Cerebellar nuclear complex (tissue), 1 donor: ENCODE measurements around the gene CD209.

Experiments used
- DNase-seq, 2 experiments: peaks; one replicate each; lab custom pipeline; 2025; lab: John Stamatoyannopoulos, UW

Gene CD209

DNA sequence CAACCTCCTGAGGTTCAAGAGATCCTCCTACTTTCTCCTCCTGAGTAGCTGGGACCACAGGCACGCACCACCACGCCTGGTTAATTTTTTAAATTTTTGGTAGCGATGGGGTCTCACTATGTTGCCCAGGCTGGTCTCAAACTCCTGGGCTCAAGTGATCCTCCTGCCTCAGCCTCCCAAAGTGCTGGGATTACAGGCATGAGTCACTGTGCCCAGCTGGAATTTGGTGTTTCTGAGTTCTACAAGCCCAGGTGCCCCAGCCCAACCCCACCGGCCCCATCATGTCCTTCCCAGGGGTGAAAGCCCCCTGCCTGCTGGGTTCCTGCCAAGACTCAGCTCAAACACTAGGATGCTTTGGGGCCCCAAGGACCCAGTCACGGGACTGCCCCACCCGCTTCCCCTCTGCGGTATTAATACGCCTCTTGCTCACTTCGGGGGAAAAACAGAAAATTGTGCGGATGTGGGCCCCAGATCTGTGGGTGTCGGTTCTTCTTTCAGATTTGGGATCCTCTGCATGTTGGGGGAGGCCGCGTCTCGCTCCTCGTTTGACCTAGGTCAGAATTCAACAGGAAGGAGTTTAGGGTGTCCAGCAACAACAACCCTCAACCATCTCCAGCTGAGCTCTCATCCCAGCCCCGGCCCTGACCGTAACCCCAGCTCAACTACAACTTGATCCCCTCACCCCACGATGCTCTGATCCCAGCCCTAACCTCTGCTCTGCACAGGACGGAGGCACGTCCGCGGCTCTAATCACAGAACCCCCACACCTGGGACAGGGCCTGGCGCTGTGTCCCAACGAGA lies 41.7 kb downstream of the CD209 start:
- no peak for DNase-seq

GRCh38 chr19:7704280-7705060 lies 42.9 kb downstream of the CD209 start:
- no peak for DNase-seq

GRCh38 chr19:7703332-7703731 lies 44.0 kb downstream of the CD209 start:
- no peak for DNase-seq

DNA sequence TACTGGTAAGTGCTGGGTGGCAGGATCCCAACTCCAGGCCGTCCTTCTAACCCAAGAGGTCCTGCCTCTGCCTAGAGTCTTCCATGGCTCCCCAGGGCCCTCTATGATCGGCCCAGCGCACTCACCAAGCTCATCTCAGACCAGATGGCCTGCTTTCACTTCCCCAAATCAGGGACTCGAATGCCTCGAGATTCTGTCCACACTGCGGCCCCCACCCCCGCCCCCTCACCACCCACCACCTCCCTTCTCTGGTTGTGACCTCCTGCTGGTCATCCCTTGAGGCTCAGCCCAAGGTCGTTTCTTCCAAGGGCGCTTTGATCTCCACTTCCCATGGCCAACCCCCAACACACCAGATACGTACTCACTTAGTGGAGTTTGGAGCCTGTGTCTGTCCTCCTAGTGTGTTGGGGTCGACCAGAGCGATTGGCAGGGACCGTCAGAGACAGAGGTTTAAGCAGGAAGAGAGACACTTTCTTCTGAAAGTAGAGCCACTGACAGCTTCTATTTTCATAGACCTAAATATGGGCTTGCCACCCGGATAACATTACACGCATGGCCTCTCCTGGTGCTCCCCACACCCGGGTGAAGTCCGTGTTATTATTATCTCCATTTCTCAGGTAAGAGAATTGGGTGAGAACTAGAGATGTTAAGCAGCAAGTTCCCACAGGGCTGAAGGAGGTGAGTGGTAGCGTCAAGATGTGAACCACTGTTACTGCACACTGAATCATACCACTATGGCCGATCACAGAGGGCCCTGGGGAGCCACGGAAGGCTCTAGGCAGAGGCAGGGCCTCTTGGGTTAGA lies 45.5 kb downstream of the CD209 start, which contains the start of gene FCER2:
FCER2 (minus strand) TSS at position 478 of the 804 bp plus-strand sequence. CDS start 2,371 bp downstream, outside the sequence.
- DNase-seq: no peak

GRCh38 chr19:7701049-7701653 lies 46.2 kb downstream of the CD209 start:
- DNase-seq: no peak

- DNase-seq: no peak
These were observed 47.6 kb downstream of the CD209 start for GRCh38 chr19:7699417-7700401.

DNA sequence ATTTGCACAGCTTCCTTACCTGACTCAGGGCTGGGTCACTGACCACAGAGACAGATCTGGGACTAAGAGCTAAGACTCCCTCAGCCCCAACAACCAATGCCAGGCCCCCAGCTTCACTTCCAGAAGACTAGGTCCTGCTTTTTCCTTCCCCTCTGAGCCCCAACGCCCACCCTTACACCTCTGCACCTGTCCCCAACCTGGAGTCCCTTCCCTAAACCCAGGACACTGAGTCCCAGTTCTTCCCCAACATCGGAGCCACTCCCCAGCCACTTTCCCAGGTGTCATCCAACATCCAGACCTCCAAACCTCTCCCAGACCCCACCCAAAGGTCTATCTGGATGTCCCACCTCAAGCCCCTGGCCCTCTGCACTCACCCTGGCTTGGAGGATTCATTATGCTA lies 48.3 kb downstream of the CD209 start:
- no peak for DNase-seq

- DNase-seq: no peak
These were observed 48.8 kb downstream of the CD209 start for GRCh38 chr19:7698583-7698982.

GRCh38 chr19:7697721-7698287 lies 49.5 kb downstream of the CD209 start:
- no peak for DNase-seq

GRCh38 chr19:7694499-7694898 lies 52.8 kb downstream of the CD209 start:
- DNase-seq: no peak

DNA sequence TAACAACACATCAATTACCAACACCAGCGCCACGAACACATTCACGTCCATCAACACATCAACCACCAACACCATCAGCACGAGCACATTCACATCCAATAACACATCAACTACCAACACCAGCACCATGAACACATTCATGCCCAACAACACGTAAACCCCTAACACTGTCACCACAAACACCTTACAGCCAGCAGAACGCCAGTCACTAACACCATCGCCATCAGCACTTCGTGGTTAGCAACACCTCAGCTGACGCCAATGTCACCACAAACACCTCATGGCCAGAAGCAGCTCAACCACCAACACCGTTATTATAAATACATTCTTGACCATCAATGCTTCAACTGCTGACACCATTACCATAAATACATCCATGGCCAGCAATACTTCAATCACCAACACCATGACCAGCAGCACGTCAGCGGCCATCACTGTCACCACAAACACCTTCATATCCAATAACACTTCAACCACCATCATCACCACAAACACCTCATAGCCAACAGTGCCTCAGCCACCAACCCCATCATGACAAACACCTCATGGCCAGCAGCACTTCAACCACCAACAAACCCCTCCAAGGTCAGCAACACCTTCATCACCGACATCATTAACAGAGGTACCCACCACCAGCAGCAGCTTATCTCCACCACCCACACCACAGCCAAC lies 54.8 kb downstream of the CD209 start:
- no peak for DNase-seq

GRCh38 chr19:7691497-7691896 lies 55.8 kb downstream of the CD209 start:
- no peak for DNase-seq

DNA sequence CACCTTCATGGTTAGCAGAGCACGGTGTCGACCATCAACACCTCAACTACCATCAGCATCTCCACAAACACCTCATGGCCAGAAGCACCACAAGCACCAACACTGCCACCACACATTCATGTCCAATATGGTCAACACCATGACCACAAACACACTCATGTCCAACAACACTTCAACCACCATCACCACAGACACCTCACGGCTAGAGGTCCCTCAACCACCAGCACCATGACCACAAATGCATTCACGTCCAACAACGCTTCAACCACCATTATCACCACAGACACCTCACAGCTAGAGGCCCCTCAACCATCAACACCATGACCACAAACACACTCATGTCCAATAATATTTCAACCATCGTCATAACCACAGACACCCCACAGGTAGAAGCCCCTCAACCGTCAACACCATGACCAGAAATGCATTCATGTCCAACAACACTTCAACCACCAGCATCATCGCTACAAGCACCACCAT lies 56.5 kb downstream of the CD209 start:
- no peak for DNase-seq
